ENCODE measurements around the gene KCNN2. TPM values are rescaled to one million over a fixed set of nuclear protein-coding genes. Genes with fewer than 3 reads are reported as not detected.
"Not testable (repeated sequence)": the region's sequence is repeated elsewhere in the genome, so short reads cannot be mapped to it uniquely, and the experiment has no call there.

Gene KCNN2
- total RNA-seq, 1 donor from 2014 or later = not detected

DNA sequence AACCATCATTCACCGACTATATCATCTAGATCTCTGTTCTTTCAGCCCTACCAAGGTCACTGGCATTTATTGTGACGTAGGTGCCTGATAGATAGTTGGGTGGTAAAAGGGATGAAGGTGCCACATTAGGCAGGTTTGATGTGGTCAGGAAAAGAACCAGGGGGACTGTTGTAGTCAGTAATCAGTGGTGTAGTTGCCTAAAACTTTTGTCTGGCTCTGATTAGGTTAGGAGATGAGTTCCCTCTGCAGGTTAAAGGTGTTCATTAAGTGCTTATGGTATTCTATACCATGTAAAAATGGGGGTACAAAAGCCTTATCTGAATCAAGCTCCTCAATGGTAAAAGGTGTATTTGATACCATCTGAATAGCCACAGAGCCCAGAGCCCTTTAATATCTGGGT is 55.6 kb downstream of the KCNN2 start:
- TF ChIP-seq, protein P1, sequence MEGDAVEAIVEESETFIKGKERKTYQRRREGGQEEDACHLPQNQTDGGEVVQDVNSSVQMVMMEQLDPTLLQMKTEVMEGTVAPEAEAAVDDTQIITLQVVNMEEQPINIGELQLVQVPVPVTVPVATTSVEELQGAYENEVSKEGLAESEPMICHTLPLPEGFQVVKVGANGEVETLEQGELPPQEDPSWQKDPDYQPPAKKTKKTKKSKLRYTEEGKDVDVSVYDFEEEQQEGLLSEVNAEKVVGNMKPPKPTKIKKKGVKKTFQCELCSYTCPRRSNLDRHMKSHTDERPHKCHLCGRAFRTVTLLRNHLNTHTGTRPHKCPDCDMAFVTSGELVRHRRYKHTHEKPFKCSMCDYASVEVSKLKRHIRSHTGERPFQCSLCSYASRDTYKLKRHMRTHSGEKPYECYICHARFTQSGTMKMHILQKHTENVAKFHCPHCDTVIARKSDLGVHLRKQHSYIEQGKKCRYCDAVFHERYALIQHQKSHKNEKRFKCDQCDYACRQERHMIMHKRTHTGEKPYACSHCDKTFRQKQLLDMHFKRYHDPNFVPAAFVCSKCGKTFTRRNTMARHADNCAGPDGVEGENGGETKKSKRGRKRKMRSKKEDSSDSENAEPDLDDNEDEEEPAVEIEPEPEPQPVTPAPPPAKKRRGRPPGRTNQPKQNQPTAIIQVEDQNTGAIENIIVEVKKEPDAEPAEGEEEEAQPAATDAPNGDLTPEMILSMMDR (conservative IDR thresholded peaks at IDR 0.05; ENCODE audit: low read depth, low read length) = no peak
- H3K4me3 ChIP-seq (ENCODE audit: low read depth, low read length) = no peak overlapping the region
- no peak for DNase-seq (ENCODE audit: low read depth)

DNA sequence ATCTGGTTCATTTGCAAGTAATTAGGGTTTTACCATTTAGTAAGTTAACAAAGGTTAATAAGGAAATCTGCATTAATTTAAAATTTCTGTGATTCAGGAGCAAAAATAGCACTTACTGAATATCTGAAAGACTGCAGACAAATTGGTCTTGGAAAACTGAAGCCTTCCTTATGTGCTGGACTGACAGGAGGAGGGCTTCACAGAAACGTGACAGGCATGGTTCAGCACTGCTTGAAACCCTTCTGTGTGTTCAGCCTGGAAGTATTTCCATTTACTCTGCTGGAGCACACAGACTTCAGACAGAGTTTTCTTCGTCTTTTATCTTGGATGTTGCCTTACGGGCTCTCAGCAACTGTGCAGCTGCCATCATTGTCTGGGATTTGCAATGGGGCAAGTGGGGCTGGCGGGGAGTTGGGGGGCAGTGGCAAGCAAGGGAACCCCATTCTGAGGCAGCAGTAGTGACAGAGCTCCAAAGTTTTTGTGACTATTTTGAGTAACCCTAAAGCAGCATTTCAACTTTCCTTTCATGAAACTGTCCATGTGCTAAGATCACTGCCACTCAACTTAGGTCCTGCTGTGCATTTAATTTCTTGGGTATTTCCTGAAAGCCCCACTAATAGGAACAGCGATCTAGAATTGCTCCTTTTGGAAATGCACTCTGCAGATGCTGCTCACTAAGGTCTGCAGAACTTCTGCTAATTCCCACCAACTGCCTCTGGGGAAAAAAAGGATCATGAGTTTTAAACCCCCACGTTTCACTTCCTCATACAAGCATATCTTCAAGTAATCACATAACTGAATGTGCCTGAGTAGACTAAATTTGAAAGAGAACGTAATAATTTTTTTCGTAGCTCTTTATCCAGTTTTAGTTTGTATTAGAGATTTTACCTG is 56.6 kb downstream of the KCNN2 start:
- no peak overlapping the region for H3K4me3 ChIP-seq (ENCODE audit: low read depth, low read length)
- no peak for DNase-seq (ENCODE audit: low read depth)
- TF ChIP-seq, protein P1 (conservative IDR thresholded peaks at IDR 0.05; ENCODE audit: low read depth, low read length) = no peak

DNA sequence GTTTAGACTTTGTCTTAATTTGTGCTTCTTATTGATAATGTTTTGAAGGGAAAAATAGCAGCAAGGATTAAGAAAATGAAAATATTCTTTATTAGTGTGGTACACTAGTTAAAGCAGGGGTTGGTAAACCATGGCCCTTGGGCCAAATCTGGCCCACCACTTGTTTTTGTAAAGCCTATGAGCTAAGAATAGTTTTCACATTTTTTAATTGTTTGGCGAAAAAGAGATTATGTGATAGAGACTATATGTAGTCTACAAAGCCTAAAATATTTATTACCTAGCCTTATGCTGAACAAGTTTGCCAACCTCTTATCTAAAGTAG is 57.2 kb downstream of the KCNN2 start:
- no peak overlapping the region for H3K4me3 ChIP-seq (ENCODE audit: low read depth, low read length)
- no peak for DNase-seq (ENCODE audit: low read depth)
- TF ChIP-seq, protein P1 (conservative IDR thresholded peaks at IDR 0.05; ENCODE audit: low read depth, low read length) = no peak

DNA sequence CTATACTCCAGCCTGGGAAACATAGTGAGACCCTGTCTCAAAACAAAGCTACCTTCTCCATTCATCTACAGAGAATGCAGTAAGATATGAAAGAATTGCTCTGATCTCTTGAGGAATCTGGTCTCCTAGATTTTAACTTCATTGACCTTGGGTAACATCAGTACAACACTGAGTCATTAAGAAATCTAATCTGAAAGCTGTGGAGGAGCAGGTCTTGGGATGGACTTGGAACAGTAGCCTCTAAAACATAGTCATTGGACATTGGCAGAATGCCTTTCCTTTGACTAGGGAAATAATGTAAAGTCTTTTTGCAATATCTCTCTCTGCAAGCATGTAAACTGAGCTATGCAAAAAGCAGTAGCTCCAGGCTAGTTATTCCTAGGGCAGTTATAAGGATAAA is 58.1 kb downstream of the KCNN2 start:
- TF ChIP-seq, protein P1 (conservative IDR thresholded peaks at IDR 0.05; ENCODE audit: low read depth, low read length) = no peak
- H3K4me3 ChIP-seq (ENCODE audit: low read depth, low read length) = no peak overlapping the region
- no peak for DNase-seq (ENCODE audit: low read depth)

DNA sequence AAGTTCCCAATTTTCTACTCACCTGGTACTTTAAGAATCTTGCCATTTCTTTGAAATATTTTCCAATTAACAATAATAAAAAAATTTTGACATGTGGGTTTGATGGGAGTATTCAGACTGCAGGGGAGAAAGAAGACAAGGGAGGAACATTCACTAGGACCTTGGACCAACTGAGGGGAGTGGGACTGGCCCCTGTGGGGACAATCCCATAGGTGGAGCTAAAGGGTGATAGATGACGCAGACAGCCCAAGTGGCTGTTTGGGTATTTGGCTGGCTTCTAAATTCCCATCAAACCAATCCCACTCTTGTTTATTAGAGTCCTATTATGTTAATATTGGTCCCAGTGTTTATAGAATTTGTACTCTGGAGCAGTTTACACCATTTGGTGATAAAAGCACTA is 65.3 kb downstream of the KCNN2 start:
- no peak for DNase-seq (ENCODE audit: low read depth)
- H3K4me3 ChIP-seq (ENCODE audit: low read depth, low read length) = no peak overlapping the region
- TF ChIP-seq, protein P1 (conservative IDR thresholded peaks at IDR 0.05; ENCODE audit: low read depth, low read length) = no peak

DNA sequence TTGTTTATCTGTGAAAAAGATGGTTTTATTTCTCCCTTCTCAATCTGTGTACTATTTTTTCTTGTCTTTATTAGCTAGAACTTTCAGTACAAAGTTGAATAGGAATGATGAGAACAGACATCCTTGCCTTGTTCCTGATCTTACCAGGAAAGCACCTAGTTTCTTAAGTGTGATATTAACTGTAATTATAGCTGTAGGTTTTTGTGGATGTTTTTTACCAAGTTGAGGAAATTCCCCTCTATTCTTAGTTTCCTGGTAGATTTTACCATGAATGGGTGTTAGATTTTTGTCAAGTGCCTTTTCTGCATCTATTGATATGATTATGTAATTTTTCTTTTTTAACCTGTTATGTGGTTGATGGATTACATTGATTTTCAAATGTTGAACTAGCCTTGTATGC is 68.7 kb downstream of the KCNN2 start:
- TF ChIP-seq, protein P1 (conservative IDR thresholded peaks at IDR 0.05; ENCODE audit: low read depth, low read length) = no peak
- no peak overlapping the region for H3K4me3 ChIP-seq (ENCODE audit: low read depth, low read length)
- DNase-seq (ENCODE audit: low read depth) = no peak

DNA sequence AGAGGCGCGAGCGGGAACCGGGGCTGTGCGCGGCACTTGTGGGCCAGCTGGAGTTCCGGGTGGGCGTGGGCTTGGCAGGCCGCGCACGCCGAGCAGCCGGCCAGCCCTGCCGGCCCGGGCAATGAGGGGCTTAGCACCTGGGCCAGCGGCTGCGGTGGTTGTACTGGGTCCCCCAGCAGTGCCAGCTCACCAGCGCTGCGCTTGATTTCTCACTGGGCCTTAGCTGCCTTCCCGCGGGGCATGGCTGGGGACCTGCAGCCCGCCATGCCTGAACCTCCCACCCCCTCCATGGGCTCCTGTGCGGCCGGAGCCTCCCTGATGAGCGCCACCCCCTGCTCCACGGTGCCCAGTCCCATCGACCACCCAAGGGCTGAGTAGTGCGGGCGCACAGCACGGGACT is 70.8 kb downstream of the KCNN2 start:
- DNase-seq (ENCODE audit: low read depth); H3K4me3 ChIP-seq (ENCODE audit: low read depth, low read length): not testable (repeated sequence)

Data from epithelial cell of proximal tubule (primary cell).